ENCODE results near the gene SAMD4B.

DNA sequence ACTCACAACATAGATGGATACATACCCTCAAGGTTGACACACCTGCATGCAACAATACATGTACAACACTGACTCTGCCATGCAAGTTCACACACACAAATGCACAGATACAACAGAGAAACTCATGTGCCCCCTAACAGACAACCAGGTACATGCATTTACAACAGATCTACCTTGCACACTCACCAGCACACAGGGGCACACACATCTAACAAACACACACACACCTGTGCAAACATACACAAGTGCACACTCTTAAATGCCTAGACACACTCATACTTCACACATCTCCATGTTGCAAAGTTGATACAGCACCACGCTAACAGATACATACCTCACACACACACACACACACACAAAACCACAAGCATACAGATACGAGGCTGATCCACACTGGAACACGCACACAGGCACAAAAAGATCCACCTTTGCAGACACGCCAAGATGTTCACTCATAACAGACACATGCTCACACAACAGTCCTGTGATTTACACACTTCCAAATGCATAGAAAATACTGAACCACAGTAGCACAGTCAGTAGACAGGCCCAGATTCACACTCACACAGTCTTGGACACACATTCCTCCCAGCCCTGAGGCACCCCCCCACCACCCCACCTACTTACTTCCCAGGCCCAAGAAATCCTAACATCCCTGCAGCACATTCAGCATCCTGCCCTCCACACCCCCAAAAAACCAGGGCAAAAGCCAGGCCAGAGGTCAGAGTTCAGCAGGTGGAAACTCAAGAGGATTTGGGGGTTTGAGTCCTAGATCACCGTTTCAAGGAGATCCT is 22.9 kb upstream of the SAMD4B start:
- TF ChIP-seq POLR2A (IDR thresholded peaks at IDR 0.05) = no peak
- TF ChIP-seq, protein P1, sequence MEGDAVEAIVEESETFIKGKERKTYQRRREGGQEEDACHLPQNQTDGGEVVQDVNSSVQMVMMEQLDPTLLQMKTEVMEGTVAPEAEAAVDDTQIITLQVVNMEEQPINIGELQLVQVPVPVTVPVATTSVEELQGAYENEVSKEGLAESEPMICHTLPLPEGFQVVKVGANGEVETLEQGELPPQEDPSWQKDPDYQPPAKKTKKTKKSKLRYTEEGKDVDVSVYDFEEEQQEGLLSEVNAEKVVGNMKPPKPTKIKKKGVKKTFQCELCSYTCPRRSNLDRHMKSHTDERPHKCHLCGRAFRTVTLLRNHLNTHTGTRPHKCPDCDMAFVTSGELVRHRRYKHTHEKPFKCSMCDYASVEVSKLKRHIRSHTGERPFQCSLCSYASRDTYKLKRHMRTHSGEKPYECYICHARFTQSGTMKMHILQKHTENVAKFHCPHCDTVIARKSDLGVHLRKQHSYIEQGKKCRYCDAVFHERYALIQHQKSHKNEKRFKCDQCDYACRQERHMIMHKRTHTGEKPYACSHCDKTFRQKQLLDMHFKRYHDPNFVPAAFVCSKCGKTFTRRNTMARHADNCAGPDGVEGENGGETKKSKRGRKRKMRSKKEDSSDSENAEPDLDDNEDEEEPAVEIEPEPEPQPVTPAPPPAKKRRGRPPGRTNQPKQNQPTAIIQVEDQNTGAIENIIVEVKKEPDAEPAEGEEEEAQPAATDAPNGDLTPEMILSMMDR (IDR thresholded peaks at IDR 0.05) = no peak
